Measurements from ENCODE around the gene C3orf80.
A peak's percentile ranks its signal among the peaks of the same experiment; 100 is the strongest.

DNA sequence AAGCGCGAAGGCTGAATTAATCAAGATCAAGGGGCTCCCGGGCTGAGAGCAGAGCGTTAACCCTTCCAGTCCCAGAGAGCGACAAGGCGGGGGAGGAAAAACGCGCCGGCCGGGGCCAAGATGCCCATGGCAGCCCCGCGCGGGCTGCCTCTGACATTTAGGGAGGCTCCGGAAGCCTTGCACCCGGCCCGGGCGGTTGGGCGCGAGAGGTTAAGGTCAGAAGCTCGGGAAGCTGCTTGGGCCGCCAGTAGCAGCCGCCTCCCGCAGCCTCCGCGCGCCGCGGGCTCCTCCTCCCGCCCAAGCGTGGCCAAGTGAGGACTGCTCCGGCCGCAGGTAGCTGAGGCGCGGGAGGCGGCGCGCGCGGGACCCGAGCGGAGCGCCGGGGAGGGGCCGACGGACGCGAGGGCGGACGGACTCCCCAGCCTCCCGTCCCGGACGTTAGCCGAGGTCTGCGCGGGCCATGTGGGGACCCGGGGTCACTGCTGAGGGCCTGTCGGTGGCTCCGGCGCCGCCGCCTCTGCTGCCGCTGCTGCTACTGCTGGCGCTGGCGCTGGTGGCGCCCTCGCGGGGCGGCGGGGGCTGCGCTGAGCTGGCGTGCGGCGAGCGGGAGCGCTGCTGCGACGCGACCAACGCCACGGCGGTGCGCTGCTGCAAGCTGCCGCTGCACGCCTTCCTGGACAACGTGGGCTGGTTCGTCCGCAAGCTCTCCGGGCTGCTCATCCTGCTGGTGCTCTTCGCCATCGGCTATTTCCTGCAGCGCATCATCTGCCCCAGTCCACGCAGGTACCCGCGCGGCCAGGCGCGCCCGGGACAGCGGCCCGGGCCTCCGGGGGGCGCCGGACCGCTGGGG, at the start of gene C3orf80:
- TF ChIP-seq ELF4 (IDR thresholded peaks at IDR 0.05) (no peak), CTBP1 (IDR thresholded peaks at IDR 0.05; ENCODE audit: borderline replicate concordance) (no peak), L3MBTL2 (conservative IDR thresholded peaks at IDR 0.05) (peak; percentile 36; the same call in 1 of the 2 replicates), FOXM1 (IDR thresholded peaks at IDR 0.05; ENCODE audit: borderline replicate concordance) (no peak), LEF1 (IDR thresholded peaks at IDR 0.05; ENCODE audit: borderline replicate concordance) (no peak), SUZ12 (IDR thresholded peaks at IDR 0.05) (no peak), SP1 (IDR thresholded peaks at IDR 0.05) (no peak), FOXA1 (IDR thresholded peaks at IDR 0.05) (no peak), FOXK2 (IDR thresholded peaks at IDR 0.05) (no peak), BHLHE40 (IDR thresholded peaks at IDR 0.05; ENCODE audit: borderline replicate concordance) (no peak), TARDBP (IDR thresholded peaks at IDR 0.05) (no peak)
- TF ChIP-seq, protein P1, sequence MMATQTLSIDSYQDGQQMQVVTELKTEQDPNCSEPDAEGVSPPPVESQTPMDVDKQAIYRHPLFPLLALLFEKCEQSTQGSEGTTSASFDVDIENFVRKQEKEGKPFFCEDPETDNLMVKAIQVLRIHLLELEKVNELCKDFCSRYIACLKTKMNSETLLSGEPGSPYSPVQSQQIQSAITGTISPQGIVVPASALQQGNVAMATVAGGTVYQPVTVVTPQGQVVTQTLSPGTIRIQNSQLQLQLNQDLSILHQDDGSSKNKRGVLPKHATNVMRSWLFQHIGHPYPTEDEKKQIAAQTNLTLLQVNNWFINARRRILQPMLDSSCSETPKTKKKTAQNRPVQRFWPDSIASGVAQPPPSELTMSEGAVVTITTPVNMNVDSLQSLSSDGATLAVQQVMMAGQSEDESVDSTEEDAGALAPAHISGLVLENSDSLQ (IDR thresholded peaks at IDR 0.05), result no peak

Data from HEK293T (cell line).